Stimulated activated naive CD8-positive, alpha-beta T cell treated with anti-CD3 and anti-CD28 coated beads, Interleukin-15, amount 100 ng/mL, for 72 hours (primary cell): Measurements from ENCODE around the gene PBXIP1.
A peak's percentile ranks its signal among the peaks of the same experiment; 100 is the strongest.

Source experiments
- ATAC-seq: fragments of 150-1000 bp; cut with Tn5 transposase; 2 replicates; pipeline ENCODE4 v1.10.0; 2021; ENCODE audit warnings: mild to moderate bottlenecking, moderate library complexity
- DNase-seq, 2 donors: peaks; one replicate each; pipeline ENCODE4 v3.0.0; 2021 to 2022
- H3K27ac Mint-ChIP-seq, 2 donors: one replicate each; pipeline ENCODE4 v1.8.0; 2022; ENCODE audit warnings: mild to moderate bottlenecking in 2 of 2, mixed read lengths in 2 of 2, moderate library complexity in 2 of 2
- H3K27me3 Mint-ChIP-seq: one replicate; pipeline ENCODE4 v1.8.0; 2022; ENCODE audit warnings: mixed read lengths
- H3K4me1 Mint-ChIP-seq: one replicate; pipeline ENCODE4 v1.8.0; 2022; ENCODE audit warnings: mild to moderate bottlenecking, mixed read lengths
- H3K4me3 Mint-ChIP-seq, 2 donors: one replicate each; pipeline ENCODE4 v1.8.0; 2022; ENCODE audit warnings: mild to moderate bottlenecking in 2 of 2, mixed read lengths in 2 of 2, moderate library complexity in 1 of 2
- H3K9me3 Mint-ChIP-seq, 2 donors: one replicate each; pipeline ENCODE4 v1.8.0; 2022; ENCODE audit warnings: mixed read lengths in 2 of 2

Gene PBXIP1

DNA sequence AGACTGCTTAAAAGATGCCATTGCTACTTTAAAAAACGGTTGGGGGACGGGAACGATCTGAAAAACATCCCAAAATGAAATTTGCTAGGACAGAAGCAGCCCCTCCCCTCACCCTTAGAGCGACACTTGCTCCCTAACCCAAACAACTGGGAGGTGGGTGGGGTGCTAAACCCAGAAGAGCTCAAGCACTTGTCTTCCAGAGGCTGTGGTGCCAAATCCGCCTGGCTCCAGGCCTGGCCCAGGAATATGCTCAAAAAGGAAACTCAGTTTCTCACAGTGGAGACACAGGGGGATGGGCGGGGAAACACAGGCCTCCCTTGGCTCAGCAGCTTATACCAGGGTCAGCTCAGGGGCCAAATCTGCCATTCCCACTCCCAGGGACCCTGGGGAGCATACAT lies 644 bp upstream of the PBXIP1 start:
- ATAC-seq (no peak), DNase-seq (no peak)
- no peak overlapping the region for H3K27ac Mint-ChIP-seq
- peaks cover 92% of the 10 kb centered on the region for H3K4me1 Mint-ChIP-seq
- no peaks in the 10 kb centered on the region for H3K27me3 Mint-ChIP-seq
- H3K9me3 Mint-ChIP-seq = no peaks in the 10 kb centered on the region
- peak overlapping the region; percentile 87 to 100 for H3K4me3 Mint-ChIP-seq

DNA sequence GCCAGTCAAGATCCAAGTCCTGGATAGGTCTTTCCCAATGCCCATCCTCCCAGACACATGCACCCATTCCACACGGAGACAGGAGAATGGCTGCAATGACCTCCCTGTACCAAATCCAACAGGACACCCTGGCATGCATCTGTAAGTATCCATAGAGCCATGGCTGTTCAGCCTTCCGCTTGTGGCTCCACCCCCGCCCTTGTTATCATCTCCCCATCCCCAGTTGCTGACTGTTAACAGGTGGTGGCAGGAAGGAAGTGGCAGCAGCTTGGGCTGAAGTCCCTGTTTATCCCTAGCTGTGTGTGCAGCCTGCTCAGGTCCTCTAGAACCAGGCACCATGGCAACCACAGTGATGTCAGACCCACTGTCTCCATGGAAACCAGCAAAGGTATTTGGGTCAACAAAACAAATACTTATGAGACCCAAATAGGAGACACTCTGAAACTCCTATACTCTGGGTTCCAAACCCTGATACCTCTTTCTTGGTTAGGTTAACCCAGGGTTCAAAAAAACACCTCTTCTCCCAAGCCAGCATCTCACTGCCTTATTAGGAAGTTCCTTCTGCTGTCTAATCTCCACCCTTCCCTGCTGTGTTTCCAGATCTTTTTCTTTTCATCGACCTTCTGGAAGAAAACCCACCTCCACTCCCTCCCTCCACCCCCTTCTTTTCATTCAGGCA lies 721 bp downstream of the PBXIP1 start:
- H3K9me3 Mint-ChIP-seq = no peaks in the 10 kb centered on the region
- H3K27ac Mint-ChIP-seq = peak overlapping the region; percentile 98 to 100
- no peaks in the 10 kb centered on the region for H3K27me3 Mint-ChIP-seq
- H3K4me3 Mint-ChIP-seq = peak overlapping the region; percentile 87 to 100
- ATAC-seq (peak; percentile 94), DNase-seq (peak; percentile 76 to 94)
- H3K4me1 Mint-ChIP-seq = peaks cover 96% of the 10 kb centered on the region

- H3K4me3 Mint-ChIP-seq = peak overlapping the region; percentile 87 to 100
- H3K27me3 Mint-ChIP-seq = no peaks in the 10 kb centered on the region
These were observed 1.4 kb downstream of the PBXIP1 start for GRCh38 chr1:154954541-154954940.

DNA sequence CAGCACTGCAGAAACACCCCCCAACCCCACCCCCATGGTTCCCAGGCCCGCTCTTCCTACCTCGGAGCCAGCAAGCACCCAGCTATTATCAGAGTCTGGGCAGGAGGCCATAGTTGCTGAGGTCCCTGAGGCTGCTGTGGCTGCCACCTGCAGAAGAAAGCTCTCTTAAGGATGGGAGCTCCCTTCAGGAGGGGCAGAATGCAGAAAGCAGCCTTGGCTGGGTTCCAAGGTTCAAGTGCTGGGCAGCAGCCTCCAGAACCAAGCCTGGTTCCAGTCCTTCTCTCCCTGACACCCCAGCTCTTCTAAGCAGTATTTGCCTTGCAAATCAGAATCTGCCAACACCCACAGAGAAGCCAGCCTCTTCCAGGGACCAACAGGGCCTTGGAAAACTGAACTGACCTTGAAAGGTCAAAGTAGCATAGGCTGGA lies 2.3 kb downstream of the PBXIP1 start:
- ATAC-seq = no peak
- H3K4me1 Mint-ChIP-seq = peaks cover 84% of the 10 kb centered on the region
- H3K27me3 Mint-ChIP-seq = no peaks in the 10 kb centered on the region
- H3K9me3 Mint-ChIP-seq = no peaks in the 10 kb centered on the region
- peak overlapping the region; percentile 87 to 100 for H3K4me3 Mint-ChIP-seq
- peak overlapping the region in 1 of 2 donors; percentile 100 for H3K27ac Mint-ChIP-seq
- DNase-seq = no peak

More at GRCh38 chr1:154954541-154954940, 1.4 kb downstream of the PBXIP1 start:
- H3K9me3 Mint-ChIP-seq = no peaks in the 10 kb centered on the region
- peaks cover 89% of the 10 kb centered on the region for H3K4me1 Mint-ChIP-seq
- ATAC-seq = no peak
- peak overlapping the region in 1 of 2 donors; percentile 100 for H3K27ac Mint-ChIP-seq
- DNase-seq = no peak

DNA sequence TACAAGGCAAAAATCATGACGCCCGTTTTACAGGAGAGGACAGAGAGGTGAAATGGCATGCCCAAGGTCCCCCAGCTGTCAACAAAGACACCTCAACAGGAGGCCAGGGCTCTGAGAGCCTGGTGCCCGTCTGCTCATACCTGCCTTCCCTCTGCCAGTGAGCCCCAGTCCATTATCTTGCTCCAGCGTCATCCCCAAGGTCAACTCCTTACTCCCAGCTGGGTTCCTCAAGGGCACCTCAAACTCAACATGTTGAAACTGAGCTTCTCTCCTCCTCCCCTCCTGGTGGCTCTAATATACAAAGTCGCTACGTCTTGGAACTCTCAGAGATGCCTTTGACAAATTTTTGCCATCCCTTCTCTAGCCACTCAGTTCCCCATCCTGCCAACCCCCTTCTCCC lies 3.2 kb downstream of the PBXIP1 start:
- peak overlapping the region; percentile 70 to 81 for H3K4me3 Mint-ChIP-seq
- no peak for ATAC-seq
- H3K4me1 Mint-ChIP-seq = peaks cover 86% of the 10 kb centered on the region
- no peaks in the 10 kb centered on the region for H3K9me3 Mint-ChIP-seq
- H3K27me3 Mint-ChIP-seq = no peaks in the 10 kb centered on the region
- DNase-seq = no peak
- peak overlapping the region; percentile 95 to 96 for H3K27ac Mint-ChIP-seq

- H3K27ac Mint-ChIP-seq = peak overlapping the region; percentile 95 to 96
- H3K27me3 Mint-ChIP-seq = no peaks in the 10 kb centered on the region
- peak in 1 of 2 donors; percentile 72 for DNase-seq
- ATAC-seq = peak; percentile 63
- H3K4me3 Mint-ChIP-seq = peak overlapping the region; percentile 70 to 81
- H3K9me3 Mint-ChIP-seq = no peaks in the 10 kb centered on the region
- H3K4me1 Mint-ChIP-seq = peaks cover 83% of the 10 kb centered on the region
These were observed 3.8 kb downstream of the PBXIP1 start for GRCh38 chr1:154951901-154952657.

DNA sequence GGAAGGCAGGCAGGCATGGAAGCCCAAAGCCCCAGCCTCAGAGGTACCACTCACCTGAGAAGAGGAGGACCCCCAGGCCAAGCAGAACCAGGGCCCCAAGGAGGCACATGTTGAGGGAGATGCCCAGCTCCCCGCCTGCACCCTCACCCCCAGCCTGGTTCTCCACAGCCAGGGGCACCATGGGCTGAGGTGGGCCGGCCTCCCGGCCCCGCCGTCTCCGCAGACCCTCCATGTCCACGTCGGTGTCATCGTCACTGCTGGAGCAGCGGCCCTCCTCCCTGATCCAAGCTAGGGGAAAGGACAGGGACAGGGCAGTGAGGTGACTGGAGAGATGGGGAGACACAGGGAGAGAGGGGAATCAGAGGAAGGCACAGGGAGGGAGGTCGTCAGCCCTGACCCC lies 7.8 kb downstream of the PBXIP1 start:
- Mint-ChIP-seq H3K27ac (no peak overlapping the region), H3K4me1 (peaks cover 65% of the 10 kb centered on the region), H3K4me3 (no peak overlapping the region), H3K27me3 (no peaks in the 10 kb centered on the region), H3K9me3 (no peaks in the 10 kb centered on the region)
- DNase-seq (no peak), ATAC-seq (no peak)

DNA sequence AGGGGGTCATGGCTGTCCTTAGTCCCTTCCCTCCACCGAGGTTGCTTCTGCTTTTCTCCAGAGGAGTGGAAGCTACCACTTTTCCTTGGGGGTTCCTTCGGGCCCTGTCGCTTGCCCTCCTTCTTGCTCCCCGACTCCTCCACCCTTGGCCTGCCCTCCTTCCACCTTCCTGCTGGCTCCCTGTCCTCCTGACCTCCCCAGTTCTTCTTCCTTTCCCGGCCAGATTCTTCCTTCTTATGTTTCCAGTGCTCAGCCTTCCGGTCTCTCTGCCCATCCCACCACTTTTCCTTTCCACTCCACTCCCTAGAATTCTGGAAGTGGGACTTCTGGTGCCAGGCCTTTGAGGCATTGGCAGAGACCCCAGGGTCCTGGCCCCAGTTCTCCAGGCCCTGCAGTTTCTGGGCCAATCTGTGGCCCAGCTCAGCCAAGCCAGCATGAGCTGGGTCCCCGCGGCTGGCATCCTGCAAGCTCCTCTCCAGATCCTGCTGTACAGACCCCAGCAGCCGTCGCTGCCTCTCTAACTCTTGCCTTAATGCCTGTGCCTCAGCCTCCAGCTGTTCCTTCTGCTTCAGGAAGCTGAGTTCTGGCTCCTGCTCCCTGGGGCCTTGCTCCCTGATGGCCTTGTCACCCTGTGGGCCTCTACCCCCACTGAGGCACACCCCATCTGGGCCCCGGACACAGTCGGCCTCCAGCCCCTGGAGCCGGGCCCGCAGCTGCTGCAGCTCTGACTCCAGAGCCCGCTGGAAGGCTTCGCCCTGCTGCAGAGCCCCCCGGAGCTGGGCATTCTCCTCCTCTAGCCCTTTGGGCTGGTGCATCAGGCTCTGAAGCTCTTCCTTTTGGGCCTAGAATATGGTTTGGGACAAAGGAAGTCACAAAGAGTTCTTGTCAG lies 9.7 kb downstream of the PBXIP1 start:
- Mint-ChIP-seq H3K4me1 (peaks cover 65% of the 10 kb centered on the region), H3K27ac (peak overlapping the region; percentile 48 to 97), H3K27me3 (no peaks in the 10 kb centered on the region), H3K9me3 (no peaks in the 10 kb centered on the region), H3K4me3 (no peak overlapping the region)
- no peak for DNase-seq
- ATAC-seq = no peak

- Mint-ChIP-seq H3K27ac (no peak overlapping the region), H3K9me3 (no peaks in the 10 kb centered on the region), H3K4me1 (peaks cover 65% of the 10 kb centered on the region), H3K4me3 (no peak overlapping the region), H3K27me3 (no peaks in the 10 kb centered on the region)
- no peak for DNase-seq
- ATAC-seq = no peak
These were observed 10.5 kb downstream of the PBXIP1 start for GRCh38 chr1:154945160-154945961.

- ATAC-seq (no peak), DNase-seq (no peak)
- Mint-ChIP-seq H3K27ac (no peak overlapping the region), H3K4me3 (no peak overlapping the region), H3K4me1 (peaks cover 69% of the 10 kb centered on the region), H3K9me3 (no peaks in the 10 kb centered on the region), H3K27me3 (no peaks in the 10 kb centered on the region)
These were observed 11.3 kb downstream of the PBXIP1 start for GRCh38 chr1:154944401-154945159.

GRCh38 chr1:154943649-154944400 lies 12.1 kb downstream of the PBXIP1 start:
- no peaks in the 10 kb centered on the region for H3K27me3 Mint-ChIP-seq
- no peaks in the 10 kb centered on the region for H3K9me3 Mint-ChIP-seq
- peak; percentile 24 for ATAC-seq
- peak in 1 of 2 donors; percentile 43 for DNase-seq
- peak overlapping the region; percentile 7 to 94 for H3K27ac Mint-ChIP-seq
- peaks cover 74% of the 10 kb centered on the region for H3K4me1 Mint-ChIP-seq
- H3K4me3 Mint-ChIP-seq = peak overlapping the region; percentile 30 to 59

GRCh38 chr1:154941333-154942013 lies 14.4 kb downstream of the PBXIP1 start:
- H3K27ac Mint-ChIP-seq = peak overlapping the region; percentile 85 to 94
- peak overlapping the region; percentile 58 to 67 for H3K4me3 Mint-ChIP-seq
- ATAC-seq (no peak), DNase-seq (no peak)
- no peaks in the 10 kb centered on the region for H3K9me3 Mint-ChIP-seq
- H3K27me3 Mint-ChIP-seq = no peaks in the 10 kb centered on the region
- H3K4me1 Mint-ChIP-seq = peaks cover 77% of the 10 kb centered on the region

GRCh38 chr1:154940651-154941194 lies 15.2 kb downstream of the PBXIP1 start:
- Mint-ChIP-seq H3K4me3 (peak overlapping the region; percentile 58 to 67), H3K27ac (peak overlapping the region; percentile 47 to 85)
- ATAC-seq = peak; percentile 39

More at GRCh38 chr1:154940651-154941194, 15.2 kb downstream of the PBXIP1 start:
- peak in 1 of 2 donors; percentile 53 for DNase-seq
- H3K27me3 Mint-ChIP-seq = no peaks in the 10 kb centered on the region
- no peaks in the 10 kb centered on the region for H3K9me3 Mint-ChIP-seq
- H3K4me1 Mint-ChIP-seq = peaks cover 81% of the 10 kb centered on the region
